Measurements from ENCODE around the gene GLCCI1. TPM values are rescaled to one million over a fixed set of nuclear protein-coding genes. Genes with fewer than 3 reads are reported as not detected.
A peak's percentile ranks its signal among the peaks of the same experiment; 100 is the strongest.

Gene GLCCI1
- total and polyA plus RNA-seq, 2 of the 13 experiments (the other 11 are each of a cell fraction or from before 2014, with no cell fraction given): 1.3 to 1.7 TPM

GRCh38 chr7:8035647-8036518 is 67.3 kb downstream of the GLCCI1 start (continued):
- TF ChIP-seq POGK (CRISPR knock-in tag; conservative IDR thresholded peaks at IDR 0.05) (no peak), ZNF501 (CRISPR knock-in tag; IDR thresholded peaks at IDR 0.05) (no peak), TMF1 (CRISPR knock-in tag; IDR thresholded peaks at IDR 0.05; ENCODE audit: low read depth) (no peak), NFRKB (IDR thresholded peaks at IDR 0.05) (no peak), TAF1 (CRISPR knock-in tag; IDR thresholded peaks at IDR 0.05) (0 out of 2 replicates have a peak, but pooled peaks have one; percentile 16), ZNF800 (CRISPR knock-in tag; IDR thresholded peaks at IDR 0.05) (no peak), ZFAT (CRISPR knock-in tag; conservative IDR thresholded peaks at IDR 0.05) (no peak), ZNF207 (IDR thresholded peaks at IDR 0.05; ENCODE audit: borderline replicate concordance) (no peak), NRL (CRISPR knock-in tag; IDR thresholded peaks at IDR 0.05; ENCODE audit: borderline replicate concordance) (no peak), STAG1 (CRISPR knock-in tag; IDR thresholded peaks at IDR 0.05) (peak; percentile 76), TRIM22 (IDR thresholded peaks at IDR 0.05) (no peak)
- TF ChIP-seq, protein P1, sequence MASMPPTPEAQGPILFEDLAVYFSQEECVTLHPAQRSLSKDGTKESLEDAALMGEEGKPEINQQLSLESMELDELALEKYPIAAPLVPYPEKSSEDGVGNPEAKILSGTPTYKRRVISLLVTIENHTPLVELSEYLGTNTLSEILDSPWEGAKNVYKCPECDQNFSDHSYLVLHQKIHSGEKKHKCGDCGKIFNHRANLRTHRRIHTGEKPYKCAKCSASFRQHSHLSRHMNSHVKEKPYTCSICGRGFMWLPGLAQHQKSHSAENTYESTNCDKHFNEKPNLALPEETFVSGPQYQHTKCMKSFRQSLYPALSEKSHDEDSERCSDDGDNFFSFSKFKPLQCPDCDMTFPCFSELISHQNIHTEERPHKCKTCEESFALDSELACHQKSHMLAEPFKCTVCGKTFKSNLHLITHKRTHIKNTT (CRISPR knock-in tag; IDR thresholded peaks at IDR 0.05): no peak
